ENCODE data around the gene UBE2G1. TPM values are rescaled to one million over a fixed set of nuclear protein-coding genes. Genes with fewer than 3 reads are reported as not detected.
"Not testable (repeated sequence)": the region's sequence is repeated elsewhere in the genome, so short reads cannot be mapped to it uniquely, and the experiment has no call there.

Gene UBE2G1
- polyA plus RNA-seq, 1 donor from 2014 or later, result 65.8 TPM

DNA sequence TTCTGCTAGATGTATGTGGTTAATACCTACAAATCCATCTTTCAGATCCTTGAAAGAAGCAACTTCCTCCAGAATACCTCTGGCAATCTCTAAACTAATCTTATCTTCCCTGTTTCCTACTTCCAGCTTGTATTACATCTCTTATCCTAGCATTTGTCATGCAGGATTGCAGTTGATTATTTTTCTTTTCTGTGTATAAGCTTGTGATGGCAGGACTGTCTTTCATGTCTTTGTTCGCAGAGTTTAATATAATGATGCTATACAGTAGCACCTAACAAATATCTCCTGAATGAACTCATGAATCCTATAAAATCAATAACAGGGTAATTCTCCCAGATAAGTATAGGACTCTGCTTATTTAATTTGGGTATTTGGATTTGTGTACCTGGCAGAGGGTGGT lies 12.2 kb upstream of the UBE2G1 start:
- no peaks in the 10 kb centered on the region for H3K9me3 ChIP-seq (ENCODE audit: low read length)
- H3K4me2 ChIP-seq (ENCODE audit: low read length), result no peak overlapping the region
- no peaks in the 10 kb centered on the region for H3K79me2 ChIP-seq (replicated peaks; ENCODE audit: insufficient read depth, low read length)
- no peak overlapping the region for H3K4me3 ChIP-seq (ENCODE audit: low read length)
- H3K9me2 ChIP-seq (ENCODE audit: insufficient read depth, low read length), result no peaks in the 10 kb centered on the region
- H3K27me3 ChIP-seq (ENCODE audit: insufficient read depth, low read depth, low read length), result no peaks in the 10 kb centered on the region
- TF ChIP-seq RAD21 (conservative IDR thresholded peaks at IDR 0.05) (no peak), TAF1 (IDR thresholded peaks at IDR 0.05; ENCODE audit: low read depth) (no peak), EP300 (conservative IDR thresholded peaks at IDR 0.05; ENCODE audit: poor library complexity, severe bottlenecking) (no peak), SMC3 (conservative IDR thresholded peaks at IDR 0.05; ENCODE audit: poor library complexity) (no peak), MXI1 (conservative IDR thresholded peaks at IDR 0.05; ENCODE audit: poor library complexity, severe bottlenecking) (no peak), CTCF (IDR thresholded peaks at IDR 0.05; ENCODE audit: poor library complexity, severe bottlenecking) (no peak), EZH2 (IDR thresholded peaks at IDR 0.05; ENCODE audit: borderline replicate concordance, insufficient read depth, low read length, poor library complexity, severe bottlenecking) (no peak), POLR2AphosphoS5 (IDR thresholded peaks at IDR 0.05) (no peak)
- TF ChIP-seq, protein P1, sequence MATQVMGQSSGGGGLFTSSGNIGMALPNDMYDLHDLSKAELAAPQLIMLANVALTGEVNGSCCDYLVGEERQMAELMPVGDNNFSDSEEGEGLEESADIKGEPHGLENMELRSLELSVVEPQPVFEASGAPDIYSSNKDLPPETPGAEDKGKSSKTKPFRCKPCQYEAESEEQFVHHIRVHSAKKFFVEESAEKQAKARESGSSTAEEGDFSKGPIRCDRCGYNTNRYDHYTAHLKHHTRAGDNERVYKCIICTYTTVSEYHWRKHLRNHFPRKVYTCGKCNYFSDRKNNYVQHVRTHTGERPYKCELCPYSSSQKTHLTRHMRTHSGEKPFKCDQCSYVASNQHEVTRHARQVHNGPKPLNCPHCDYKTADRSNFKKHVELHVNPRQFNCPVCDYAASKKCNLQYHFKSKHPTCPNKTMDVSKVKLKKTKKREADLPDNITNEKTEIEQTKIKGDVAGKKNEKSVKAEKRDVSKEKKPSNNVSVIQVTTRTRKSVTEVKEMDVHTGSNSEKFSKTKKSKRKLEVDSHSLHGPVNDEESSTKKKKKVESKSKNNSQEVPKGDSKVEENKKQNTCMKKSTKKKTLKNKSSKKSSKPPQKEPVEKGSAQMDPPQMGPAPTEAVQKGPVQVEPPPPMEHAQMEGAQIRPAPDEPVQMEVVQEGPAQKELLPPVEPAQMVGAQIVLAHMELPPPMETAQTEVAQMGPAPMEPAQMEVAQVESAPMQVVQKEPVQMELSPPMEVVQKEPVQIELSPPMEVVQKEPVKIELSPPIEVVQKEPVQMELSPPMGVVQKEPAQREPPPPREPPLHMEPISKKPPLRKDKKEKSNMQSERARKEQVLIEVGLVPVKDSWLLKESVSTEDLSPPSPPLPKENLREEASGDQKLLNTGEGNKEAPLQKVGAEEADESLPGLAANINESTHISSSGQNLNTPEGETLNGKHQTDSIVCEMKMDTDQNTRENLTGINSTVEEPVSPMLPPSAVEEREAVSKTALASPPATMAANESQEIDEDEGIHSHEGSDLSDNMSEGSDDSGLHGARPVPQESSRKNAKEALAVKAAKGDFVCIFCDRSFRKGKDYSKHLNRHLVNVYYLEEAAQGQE (IDR thresholded peaks at IDR 0.05; ENCODE audit: borderline replicate concordance), result no peak
- H3F3A ChIP-seq (ENCODE audit: insufficient read depth, low read length, poor library complexity, severe bottlenecking), result no peaks in the 10 kb centered on the region
- no peak overlapping the region for H2AFZ ChIP-seq (ENCODE audit: low read depth, low read length)
- H3K36me3 ChIP-seq (ENCODE audit: insufficient read depth, low read length), result no peaks in the 10 kb centered on the region
- H4K20me1 ChIP-seq (ENCODE audit: insufficient read depth), result no peaks in the 10 kb centered on the region
- H3K9ac ChIP-seq (ENCODE audit: low read length), result no peak overlapping the region
- H3K27ac ChIP-seq (ENCODE audit: low read length), result no peak overlapping the region

DNA sequence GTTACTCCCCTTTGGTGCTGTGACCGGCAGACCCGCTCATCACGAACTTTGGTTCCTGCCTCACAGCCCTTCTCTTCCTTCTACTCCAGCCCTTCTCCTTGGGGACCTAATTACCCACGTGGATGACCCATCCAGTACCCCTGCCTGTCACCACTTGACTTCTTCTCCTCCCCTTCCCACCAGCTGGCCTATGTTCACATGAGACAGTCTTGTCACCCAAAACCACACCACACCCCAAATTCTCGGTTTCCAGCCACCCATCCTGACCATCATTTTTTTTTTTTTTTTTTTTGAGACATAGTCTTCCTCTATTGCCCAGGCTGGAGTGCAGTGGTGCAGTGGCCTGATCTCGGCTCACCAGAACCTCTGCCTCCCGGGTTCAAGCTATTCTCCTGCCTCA lies 10.8 kb upstream of the UBE2G1 start:
- H3K79me2 ChIP-seq (replicated peaks; ENCODE audit: insufficient read depth, low read length); H4K20me1 ChIP-seq (ENCODE audit: insufficient read depth); H3K27ac ChIP-seq (ENCODE audit: low read length); H3F3A ChIP-seq (ENCODE audit: insufficient read depth, low read length, poor library complexity, severe bottlenecking); H3K36me3 ChIP-seq (ENCODE audit: insufficient read depth, low read length); H3K4me2 ChIP-seq (ENCODE audit: low read length); H3K9ac ChIP-seq (ENCODE audit: low read length); H3K27me3 ChIP-seq (ENCODE audit: insufficient read depth, low read depth, low read length); H3K9me2 ChIP-seq (ENCODE audit: insufficient read depth, low read length); H2AFZ ChIP-seq (ENCODE audit: low read depth, low read length); H3K9me3 ChIP-seq (ENCODE audit: low read length); H3K4me3 ChIP-seq (ENCODE audit: low read length): not testable (repeated sequence)

DNA sequence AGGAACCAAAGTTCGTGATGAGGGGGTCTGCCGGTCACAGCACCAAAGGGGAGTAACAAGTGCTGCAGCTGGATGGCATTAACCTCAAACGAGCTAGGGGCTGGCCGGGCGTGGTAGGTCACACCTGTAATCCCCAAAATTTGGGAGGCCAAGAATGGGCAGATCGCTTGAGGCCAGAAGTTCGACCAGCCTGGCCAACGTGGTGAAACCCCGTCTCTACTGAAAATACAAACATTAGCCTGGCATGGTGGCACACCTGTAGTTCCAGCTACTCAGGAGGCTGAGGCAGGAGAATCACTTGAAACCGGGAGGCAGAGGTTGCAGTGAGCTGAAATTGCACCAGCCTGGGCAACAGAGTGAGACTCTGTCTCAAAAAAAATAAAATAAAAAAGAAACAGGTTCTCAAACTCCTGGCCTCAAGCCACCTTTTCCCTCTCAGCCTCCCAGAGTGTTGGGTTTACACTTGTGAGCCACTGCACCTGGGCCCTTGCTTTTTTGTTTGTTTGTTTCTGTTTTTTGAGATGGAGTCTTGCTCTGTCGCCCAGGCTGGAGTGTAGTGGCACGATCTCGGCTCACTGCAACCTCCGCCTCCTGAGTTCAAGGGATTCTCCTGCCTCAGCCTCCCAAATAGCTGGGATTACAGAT lies 9.4 kb upstream of the UBE2G1 start:
- not testable (repeated sequence) for H3K27me3 ChIP-seq (ENCODE audit: insufficient read depth, low read depth, low read length); H3K4me2 ChIP-seq (ENCODE audit: low read length); H4K20me1 ChIP-seq (ENCODE audit: insufficient read depth); H3K9me2 ChIP-seq (ENCODE audit: insufficient read depth, low read length); H3K36me3 ChIP-seq (ENCODE audit: insufficient read depth, low read length); H3K9ac ChIP-seq (ENCODE audit: low read length); H3K4me3 ChIP-seq (ENCODE audit: low read length); H3K27ac ChIP-seq (ENCODE audit: low read length); H2AFZ ChIP-seq (ENCODE audit: low read depth, low read length); H3K9me3 ChIP-seq (ENCODE audit: low read length); H3F3A ChIP-seq (ENCODE audit: insufficient read depth, low read length, poor library complexity, severe bottlenecking); H3K79me2 ChIP-seq (replicated peaks; ENCODE audit: insufficient read depth, low read length)

Data from neural cell (in vitro differentiated cells).